AG04449 (cell line): ENCODE measurements around the gene SASH1.
"Not testable (repeated sequence)": the region's sequence is repeated elsewhere in the genome, so short reads cannot be mapped to it uniquely, and the experiment has no call there.

ENCODE experiments used
- CTCF ChIA-PET: fragments of 350-600 bp; formaldehyde crosslinking; extraction: SDS; loops from one replicate; lab custom pipeline; 2021; ENCODE audit warnings: antibody characterized with exemption; lab: Yijun Ruan, JAX
- POLR2A ChIA-PET: fragments of 400-600, 350-600 bp; formaldehyde crosslinking; extraction: SDS; loops from one replicate; lab custom pipeline; 2020; ENCODE audit warnings: antibody characterized with exemption, inconsistent platforms; lab: Yijun Ruan, JAX
- DNase-seq: peaks from one replicate; pipeline ENCODE4 v3.0.0-alpha.2; 2010; ENCODE audit warnings: low read depth, low spot score
- H3K4me3 ChIP-seq: 2 replicates; pipeline ENCODE4 v1.5.1; 2011; ENCODE audit warnings: low read depth, mild to moderate bottlenecking, control low read depth, low read length
- TF ChIP-seq, protein P1 (sequence below): IDR thresholded peaks from one replicate; pipeline ENCODE4 v1.5.1; 2011; ENCODE audit warnings: mild to moderate bottlenecking, moderate library complexity, low read length, control low read depth, inconsistent platforms; ENCODE audit not compliant: insufficient read depth; ENCODE audit errors: missing control alignments

Gene SASH1

GRCh38 chr6:148385379-148385778 lies 42.7 kb downstream of the SASH1 start:
- POLR2A ChIA-PET: no interaction called here
- DNase-seq: no peak
- CTCF ChIA-PET: interaction anchor here (1.5 kb wide), 1 partner anchor 11 kb away, joined by 5 read pairs; no protein-coding TSS in a partner anchor
- H3K4me3 ChIP-seq: no peak overlapping the region
- TF ChIP-seq, protein P1, sequence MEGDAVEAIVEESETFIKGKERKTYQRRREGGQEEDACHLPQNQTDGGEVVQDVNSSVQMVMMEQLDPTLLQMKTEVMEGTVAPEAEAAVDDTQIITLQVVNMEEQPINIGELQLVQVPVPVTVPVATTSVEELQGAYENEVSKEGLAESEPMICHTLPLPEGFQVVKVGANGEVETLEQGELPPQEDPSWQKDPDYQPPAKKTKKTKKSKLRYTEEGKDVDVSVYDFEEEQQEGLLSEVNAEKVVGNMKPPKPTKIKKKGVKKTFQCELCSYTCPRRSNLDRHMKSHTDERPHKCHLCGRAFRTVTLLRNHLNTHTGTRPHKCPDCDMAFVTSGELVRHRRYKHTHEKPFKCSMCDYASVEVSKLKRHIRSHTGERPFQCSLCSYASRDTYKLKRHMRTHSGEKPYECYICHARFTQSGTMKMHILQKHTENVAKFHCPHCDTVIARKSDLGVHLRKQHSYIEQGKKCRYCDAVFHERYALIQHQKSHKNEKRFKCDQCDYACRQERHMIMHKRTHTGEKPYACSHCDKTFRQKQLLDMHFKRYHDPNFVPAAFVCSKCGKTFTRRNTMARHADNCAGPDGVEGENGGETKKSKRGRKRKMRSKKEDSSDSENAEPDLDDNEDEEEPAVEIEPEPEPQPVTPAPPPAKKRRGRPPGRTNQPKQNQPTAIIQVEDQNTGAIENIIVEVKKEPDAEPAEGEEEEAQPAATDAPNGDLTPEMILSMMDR: no peak

DNA sequence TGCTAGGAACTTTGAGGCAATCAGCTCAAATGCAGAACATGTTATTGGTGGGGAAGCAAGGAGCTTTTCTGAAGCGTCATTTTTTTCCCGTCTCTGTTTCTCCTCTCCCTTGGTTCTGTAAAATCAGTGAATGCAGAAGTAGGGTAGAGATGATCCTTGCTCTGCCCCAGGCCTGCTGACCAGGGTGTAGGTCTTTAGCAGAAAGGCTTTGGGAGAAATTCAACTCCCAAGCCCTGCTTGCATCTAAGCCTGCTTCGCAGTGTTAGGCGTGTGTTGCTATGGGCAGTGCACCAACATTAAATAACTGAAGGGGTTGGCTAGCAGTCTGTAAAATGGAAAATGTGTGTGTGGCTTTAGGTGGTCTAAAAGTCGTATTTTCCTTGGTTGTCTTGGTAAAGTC lies 45.9 kb downstream of the SASH1 start:
- DNase-seq: no peak
- POLR2A ChIA-PET: no interaction called here
- no peak overlapping the region for H3K4me3 ChIP-seq
- TF ChIP-seq, protein P1: no peak
- CTCF ChIA-PET: interaction anchor here (1.8 kb wide), 1 partner anchor 8 kb away, joined by 5 read pairs; no protein-coding TSS in a partner anchor

GRCh38 chr6:148389086-148389485 lies 46.4 kb downstream of the SASH1 start:
- TF ChIP-seq, protein P1: no peak
- no peak overlapping the region for H3K4me3 ChIP-seq
- no peak for DNase-seq
- ChIA-PET POLR2A (no interaction called here), CTCF (interaction anchor here (1.1 to 1.8 kb wide), 2 partner anchors 8 to 18 kb away, joined by 3 to 5 read pairs; no protein-coding TSS in a partner anchor)

GRCh38 chr6:148389917-148390316 lies 47.3 kb downstream of the SASH1 start:
- POLR2A ChIA-PET: no interaction called here
- DNase-seq: no peak
- H3K4me3 ChIP-seq: no peak overlapping the region
- CTCF ChIA-PET: interaction anchor here (1.0 to 1.8 kb wide), 3 partner anchors 9 to 17 kb away, joined by 3 to 5 read pairs (median 3); no protein-coding TSS in a partner anchor
- TF ChIP-seq, protein P1: no peak

DNA sequence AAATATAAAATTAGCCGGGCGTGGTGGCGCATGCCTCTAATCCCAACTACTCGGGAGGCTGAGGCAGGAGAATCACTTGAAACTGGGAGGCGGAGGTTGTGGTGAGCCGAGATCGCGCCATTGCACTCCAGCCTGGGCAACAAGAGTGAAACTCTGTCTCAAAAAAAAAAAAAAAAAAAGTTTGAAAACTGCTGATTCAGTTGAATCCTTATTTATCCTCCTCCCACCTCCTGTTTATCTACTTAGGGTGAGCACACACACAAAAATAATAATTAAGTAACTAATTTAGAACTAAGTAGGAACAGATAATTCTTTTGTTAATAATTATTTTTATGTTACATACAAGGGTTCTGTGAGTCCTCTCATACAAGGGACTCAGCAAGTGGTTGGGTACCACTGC lies 49.5 kb downstream of the SASH1 start:
- CTCF ChIA-PET, H3K4me3 ChIP-seq, DNase-seq, POLR2A ChIA-PET: not testable (repeated sequence)

DNA sequence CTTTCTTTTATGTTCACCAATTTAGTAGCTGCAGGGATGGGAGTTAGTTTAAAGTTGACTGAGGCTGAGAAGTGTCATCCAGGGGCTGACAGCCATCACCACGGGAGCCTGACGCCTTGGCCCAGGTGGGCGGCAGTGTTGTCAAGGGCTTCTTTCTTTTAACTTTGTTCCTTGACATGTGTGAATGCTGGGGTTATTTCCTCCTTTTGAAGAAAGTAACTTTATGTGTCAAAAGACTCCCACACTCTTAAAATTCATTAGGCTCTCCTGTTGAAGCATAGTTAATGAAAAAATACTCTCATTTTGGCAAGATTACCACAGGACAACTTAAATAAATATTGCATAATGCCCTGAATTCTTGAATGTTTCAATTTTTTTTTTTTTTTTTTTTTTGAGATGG lies 50.0 kb downstream of the SASH1 start:
- TF ChIP-seq, protein P1: no peak
- H3K4me3 ChIP-seq: no peak overlapping the region
- CTCF ChIA-PET: no interaction called here
- POLR2A ChIA-PET: no interaction called here
- DNase-seq: no peak

DNA sequence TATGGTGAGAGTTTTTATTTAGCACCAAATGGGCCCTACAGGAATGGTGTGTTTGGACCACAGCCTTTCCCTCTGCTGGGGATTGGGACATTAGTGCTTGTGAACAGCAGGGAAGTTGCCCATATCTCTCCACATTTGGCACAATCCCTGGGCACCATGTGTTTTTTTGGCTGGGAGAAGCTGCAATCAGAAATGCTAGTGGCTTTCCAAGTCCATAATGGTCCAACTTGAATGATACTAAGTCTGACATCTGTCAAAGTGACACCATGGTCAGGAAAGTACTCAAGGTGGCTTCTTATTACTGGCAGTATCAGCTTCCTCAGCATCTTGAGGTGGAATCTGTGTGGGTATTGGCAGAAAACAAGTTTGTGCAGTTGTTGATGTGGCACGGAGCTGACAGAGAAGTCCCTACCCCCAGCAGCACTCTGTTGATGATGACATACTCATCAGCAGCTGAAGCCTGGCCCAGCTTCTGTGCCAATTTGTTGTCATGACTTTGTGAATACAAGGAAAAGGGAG lies 53.0 kb downstream of the SASH1 start:
- ChIA-PET POLR2A (no interaction called here), CTCF (interaction anchor here (1.7 kb wide), 1 partner anchor 10 kb away, joined by 5 read pairs; no protein-coding TSS in a partner anchor)
- TF ChIP-seq, protein P1: no peak
- H3K4me3 ChIP-seq: no peak overlapping the region
- DNase-seq: no peak
